H1 (cell line): ENCODE results near the gene ARF6. TPM values are rescaled to one million over a fixed set of nuclear protein-coding genes. Genes with fewer than 3 reads are reported as not detected.

Experiments
- CTCF ChIA-PET: fragments of 300-600 bp; sonication (Branson Sonifier 250); formaldehyde crosslinking; loops from one replicate; lab custom pipeline; 2021; ENCODE audit not compliant: partially characterized antibody; lab: Charles Lee
- POLR2A ChIA-PET: fragments of 300-600 bp; sonication (Branson Sonifier 250); formaldehyde crosslinking; loops from one replicate; lab custom pipeline; 2021; ENCODE audit warnings: inconsistent platforms; ENCODE audit not compliant: partially characterized antibody; lab: Charles Lee
- DNase-seq, 2 experiments: peaks; one replicate each; pipeline versions ENCODE4 v3.0.0 to v3.0.0-alpha.2; 2010 to 2022; ENCODE audit warnings: low spot score in 2 of 2, low read depth in 1 of 2, mixed read lengths in 1 of 2
- FAIRE-seq: peaks from 2 replicates; lab custom pipeline; 2011; peaks lifted over from hg19 to GRCh38; lab: Jason Lieb, UNC
- H2AFZ ChIP-seq: 2 replicates; pipeline ENCODE4 v1.8.1; 2012; ENCODE audit warnings: low read length, inconsistent platforms
- H2AK5ac ChIP-seq: 2 replicates; pipeline ENCODE4 v1.6.1; 2013; ENCODE audit warnings: low read depth, low read length
- H2BK120ac ChIP-seq: replicated peaks from 2 replicates; pipeline ENCODE3; 2013; ENCODE audit warnings: low read depth, low read length, inconsistent platforms
- H2BK12ac ChIP-seq: 2 replicates; pipeline ENCODE4 v1.6.1; 2013; ENCODE audit warnings: low read depth, low read length
- H2BK15ac ChIP-seq: 2 replicates; pipeline ENCODE4 v1.6.1; 2013; ENCODE audit warnings: low read length
- H2BK20ac ChIP-seq: 2 replicates; pipeline ENCODE4 v1.6.1; 2013; ENCODE audit warnings: low read length
- H2BK5ac ChIP-seq: 2 replicates; pipeline ENCODE4 v1.6.1; 2013; ENCODE audit warnings: low read depth, low read length
- H3K14ac ChIP-seq: 2 replicates; pipeline ENCODE4 v1.6.1; 2013; ENCODE audit warnings: inconsistent platforms; ENCODE audit not compliant: insufficient read length
- H3K18ac ChIP-seq: 2 replicates; pipeline ENCODE4 v1.6.1; 2013; ENCODE audit warnings: low read length; ENCODE audit errors: extremely low read depth
- H3K23ac ChIP-seq: 2 replicates; pipeline ENCODE4 v1.6.1; 2013; ENCODE audit warnings: inconsistent platforms; ENCODE audit not compliant: insufficient read length
- H3K23me2 ChIP-seq: 2 replicates; pipeline ENCODE4 v1.6.1; 2013; ENCODE audit warnings: low read depth, low read length
- H3K27ac ChIP-seq: 2 replicates; pipeline ENCODE4 v1.6.1; 2011; ENCODE audit warnings: low read depth, low read length, inconsistent platforms
- H3K27me3 ChIP-seq, 4 experiments: replicated peaks in 1 of 4; 1 replicate in 1 of 4; 2 replicates in 3 of 4; pipeline versions ENCODE4 v1.6.1 to v1.8.1; 2011 to 2013; ENCODE audit warnings: low read length in 3 of 4, mild to moderate bottlenecking in 3 of 4, inconsistent platforms in 2 of 4, mixed read lengths in 2 of 4, moderate library complexity in 1 of 4; ENCODE audit not compliant: control insufficient read depth in 3 of 4, insufficient read depth in 3 of 4; ENCODE audit errors: extremely low read depth in 1 of 4
- H3K36me3 ChIP-seq, 4 experiments: 2 replicates each; pipeline versions ENCODE4 v1.6.1 to v1.8.1; 2011 to 2013; ENCODE audit warnings: mild to moderate bottlenecking in 4 of 4, low read length in 3 of 4, moderate library complexity in 2 of 4, control low read depth in 1 of 4, inconsistent platforms in 1 of 4; ENCODE audit not compliant: insufficient read depth in 4 of 4, control insufficient read depth in 2 of 4
- H3K4ac ChIP-seq: replicated peaks from 2 replicates; pipeline ENCODE3; 2013; ENCODE audit warnings: low read length, low read depth, mixed read lengths, inconsistent platforms; ENCODE audit not compliant: insufficient read length
- H3K4me1 ChIP-seq, 4 experiments: replicated peaks in 1 of 4; 1 replicate in 1 of 4; 2 replicates in 3 of 4; pipeline versions ENCODE4 v1.6.1 to v1.8.1; 2011 to 2013; ENCODE audit warnings: low read length in 3 of 4, inconsistent platforms in 2 of 4, mixed read lengths in 1 of 4; ENCODE audit not compliant: insufficient read depth in 4 of 4, control insufficient read depth in 3 of 4
- H3K4me2 ChIP-seq, 2 experiments: 2 replicates each; pipeline versions ENCODE4 v1.6.1 to v1.8.1; 2011 to 2013; ENCODE audit warnings: low read depth in 2 of 2, low read length in 2 of 2, control low read depth in 1 of 2, inconsistent platforms in 1 of 2, mild to moderate bottlenecking in 1 of 2; ENCODE audit not compliant: insufficient read depth in 1 of 2
- H3K4me3 ChIP-seq, 4 experiments: fragments of 200-600, 300-600 bp in 1 of 4; sonication (generic), shearing (Covaris generic), sonication (Bioruptor Twin) in 1 of 4; 2 replicates each; pipeline versions ENCODE4 v1.5.1 to v1.8.1; 2011 to 2016; ENCODE audit warnings: low read length in 4 of 4, low read depth in 3 of 4, control low read depth in 2 of 4, inconsistent platforms in 2 of 4, mild to moderate bottlenecking in 2 of 4, mixed read lengths in 1 of 4, moderate library complexity in 1 of 4; ENCODE audit not compliant: insufficient read depth in 2 of 4; ENCODE audit errors: extremely low read depth in 1 of 4
- H3K56ac ChIP-seq: replicated peaks from 2 replicates; pipeline ENCODE3; 2013; ENCODE audit warnings: low read depth, mild to moderate bottlenecking, mixed read lengths, low read length, inconsistent platforms; ENCODE audit not compliant: insufficient read length
- H3K79me1 ChIP-seq: 2 replicates; pipeline ENCODE4 v1.6.1; 2013; ENCODE audit warnings: low read depth, low read length, control low read depth
- H3K79me2 ChIP-seq, 2 experiments: 2 replicates each; pipeline versions ENCODE4 v1.6.1 to v1.8.1; 2012 to 2013; ENCODE audit warnings: low read length in 2 of 2, mild to moderate bottlenecking in 2 of 2, inconsistent platforms in 1 of 2; ENCODE audit not compliant: insufficient read depth in 2 of 2, control insufficient read depth in 1 of 2
- H3K9ac ChIP-seq, 4 experiments: replicated peaks in 1 of 4; 1 replicate in 1 of 4; 2 replicates in 3 of 4; pipeline versions ENCODE4 v1.6.1 to v1.8.1; 2011 to 2013; ENCODE audit warnings: low read depth in 3 of 4, low read length in 3 of 4, control low read depth in 2 of 4, mild to moderate bottlenecking in 2 of 4, moderate library complexity in 2 of 4, inconsistent platforms in 1 of 4; ENCODE audit errors: extremely low read depth in 1 of 4
- H3K9me3 ChIP-seq, 2 experiments: 2 replicates each; pipeline versions ENCODE4 v1.6.1 to v1.8.1; 2012 to 2013; ENCODE audit warnings: mild to moderate bottlenecking in 2 of 2, moderate library complexity in 2 of 2, control low read depth in 1 of 2, inconsistent platforms in 1 of 2, low read depth in 1 of 2, low read length in 1 of 2, mixed read lengths in 1 of 2; ENCODE audit not compliant: insufficient read depth in 2 of 2
- H4K20me1 ChIP-seq, 2 experiments: replicated peaks in 1 of 2; 2 replicates each; pipeline versions ENCODE3 to v1.8.1; 2011 to 2013; ENCODE audit warnings: inconsistent platforms in 2 of 2, low read length in 2 of 2, mild to moderate bottlenecking in 1 of 2; ENCODE audit not compliant: insufficient read depth in 2 of 2, control insufficient read depth in 1 of 2
- H4K5ac ChIP-seq: 2 replicates; pipeline ENCODE4 v1.6.1; 2013; ENCODE audit warnings: low read length, low read depth, mixed read lengths, inconsistent platforms; ENCODE audit not compliant: insufficient read length
- H4K8ac ChIP-seq: 2 replicates; pipeline ENCODE4 v1.8.0; 2013; ENCODE audit warnings: mild to moderate bottlenecking, moderate library complexity, low read length, inconsistent platforms; ENCODE audit not compliant: insufficient read depth; ENCODE audit errors: extremely low read depth
- H4K91ac ChIP-seq: replicated peaks from 2 replicates; pipeline ENCODE3; 2013; ENCODE audit warnings: low read length, mixed read lengths, inconsistent platforms; ENCODE audit not compliant: insufficient read length
- BRCA1 ChIP-seq: IDR thresholded peaks from 2 replicates; pipeline ENCODE4 v1.6.1; 2012; ENCODE audit warnings: low read depth, low read length, improper control_type of control experiment
- CBX8 ChIP-seq: fragments of 300-800, 300-1000 bp; sonication (generic); IDR thresholded peaks from 2 replicates; pipeline ENCODE4 v1.7.1; 2016; ENCODE audit warnings: low read depth, low read length, borderline replicate concordance
- E2F6 ChIP-seq: IDR thresholded peaks from 2 replicates; pipeline ENCODE4 v1.6.1; 2012; ENCODE audit warnings: inconsistent platforms
- GABPA ChIP-seq: IDR thresholded peaks from 2 replicates; pipeline ENCODE4 v1.6.1; 2011; ENCODE audit warnings: mild to moderate bottlenecking, low read length, moderate library complexity, borderline replicate concordance; ENCODE audit not compliant: insufficient read depth
- JUND ChIP-seq: IDR thresholded peaks from 2 replicates; pipeline ENCODE4 v1.6.1; 2011; ENCODE audit warnings: mild to moderate bottlenecking, improper control_type of control experiment, low read length
- MAX ChIP-seq: IDR thresholded peaks from 2 replicates; pipeline ENCODE4 v1.6.1; 2012; ENCODE audit warnings: inconsistent platforms
- NRF1 ChIP-seq: IDR thresholded peaks from 2 replicates; pipeline ENCODE4 v1.6.1; 2011; ENCODE audit warnings: mild to moderate bottlenecking, low read depth, low read length, improper control_type of control experiment
- POLR2A ChIP-seq, 2 experiments: IDR thresholded peaks; 1 replicate in 1 of 2; 2 replicates in 1 of 2; pipeline ENCODE4 v1.6.1; 2011; ENCODE audit warnings: low read depth in 2 of 2, low read length in 2 of 2, mild to moderate bottlenecking in 2 of 2; ENCODE audit errors: control extremely low read depth in 1 of 2
- SAP30 ChIP-seq: fragments of 300-600 bp; sonication (generic); IDR thresholded peaks from 2 replicates; pipeline ENCODE4 v1.7.1; 2012; ENCODE audit warnings: low read length, moderate library complexity, mild to moderate bottlenecking, inconsistent platforms; ENCODE audit not compliant: insufficient read depth, insufficient replicate concordance
- SP2 ChIP-seq: IDR thresholded peaks from 2 replicates; pipeline ENCODE4 v1.6.1; 2012; ENCODE audit warnings: mild to moderate bottlenecking, low read length, inconsistent platforms
- TEAD4 ChIP-seq: IDR thresholded peaks from 2 replicates; pipeline ENCODE4 v1.6.1; 2012; ENCODE audit warnings: low read depth, low read length, inconsistent platforms, mixed read lengths
- YY1 ChIP-seq: IDR thresholded peaks from 2 replicates; pipeline ENCODE4 v1.6.1; 2011; ENCODE audit warnings: low read depth, mild to moderate bottlenecking, low read length
- WGBS, 2 experiments: shearing (Covaris generic) in 1 of 2; methylation state at CpG; one replicate each; pipeline versions ENCODE4 v1.1.6 to v1.1.7; 2013 to 2015; ENCODE audit warnings: low lambda C conversion rate in 2 of 2, mixed read lengths in 2 of 2, inconsistent platforms in 1 of 2, low coverage in 1 of 2, missing lambda C conversion rate in 1 of 2; ENCODE audit not compliant: insufficient replicate concordance in 2 of 2, insufficient coverage in 1 of 2, insufficient read length in 1 of 2; ENCODE audit errors: extremely low coverage in 1 of 2, missing lambda C conversion rate in 1 of 2; 5-methylcytosine and 5-hydroxymethylcytosine counted together
- polyA plus RNA-seq, 7 experiments: library from polyadenylated mRNA; depleted of rRNA in 3 of 7; stranded (reverse) in 5 of 7; unstranded in 2 of 7; fragments of >200 nt in 5 of 7; fragments of 200-250 nt in 2 of 7; gene quantifications; 1 replicate in 5 of 7; 2 replicates in 1 of 7; 4 replicates in 1 of 7; pipeline versions ENCODE4 v1.2.1 to v1.2.3, GENCODE V29; 2011 to 2013; ENCODE audit warnings: missing spikeins in 2 of 7, mixed read lengths in 2 of 7
- total RNA-seq: library from RNA; stranded (reverse); fragmentation: NEBNext Ultra II Directional; extraction: Animal tissue kit (Norgen Biotek cat#: 25700); gene quantifications from 2 replicates; pipeline ENCODE4 v1.2.1, GENCODE V29; 2021

The ARF6 gene
- total and polyA plus RNA-seq, 2 of the 8 experiments (the other 6 are each of a cell fraction or from before 2014, with no cell fraction given) = 17.2 to 56.7 TPM

- Histone ChIP-seq H3K79me1 (no peaks in the 10 kb centered on the region), H2BK12ac (no peak overlapping the region), H3K9me3 (no peaks in the 10 kb centered on the region), H4K5ac (no peak overlapping the region), H2AK5ac (no peak overlapping the region), H3K36me3 (no peaks in the 10 kb centered on the region), H3K27ac (no peak overlapping the region), H3K79me2 (no peaks in the 10 kb centered on the region), H3K4me3 (no peak overlapping the region), H3K4me1 (peaks cover 2 to 9% (median 7%) of the 10 kb centered on the region in 4 experiments; a peak in 5 of 7 replicates), H3K14ac (no peak overlapping the region), H3K4me2 (no peak overlapping the region), H3K4ac (no peak overlapping the region), H3K9ac (no peak overlapping the region), H3K23me2 (no peaks in the 10 kb centered on the region), H4K91ac (no peak overlapping the region), H3K18ac (no peak overlapping the region), H2BK15ac (no peak overlapping the region), H2BK20ac (no peak overlapping the region), H2BK5ac (no peak overlapping the region), H4K8ac (no peak overlapping the region), H3K27me3 (no peaks in the 10 kb centered on the region), H2AFZ (no peak overlapping the region), H4K20me1 (no peaks in the 10 kb centered on the region), H3K56ac (no peak overlapping the region), H3K23ac (no peak overlapping the region), H2BK120ac (no peak overlapping the region)
- no peak for FAIRE-seq
- ChIA-PET POLR2A (interaction anchor here (0.8 to 3.8 kb wide), 11 partner anchors 9 to 236 kb away, joined by 3 to 14 read pairs (median 4); partner anchors contain the start of genes ARF6, NEMF and VCPKMT), CTCF (interaction anchor here (0.6 to 5.4 kb wide), 35 partner anchors 8 to 919 kb away, joined by 3 to 41 read pairs (median 4); partner anchors contain the start of gene NEMF)
- no peak for DNase-seq
- WGBS, 2 experiments = 92% methylated on average over 9 of the region's 9 CpGs; no CpG with 5 or more reads in 1 of the 2 experiments
- TF ChIP-seq MAX (no peak), E2F6 (no peak), GABPA (no peak), CBX8 (no peak), POLR2A (IDR thresholded peaks at IDR 0.05; ENCODE audit: control extremely low read depth in 1 of 2, low read depth in 2 of 2, low read length in 2 of 2) (no peak), NRF1 (no peak), SAP30 (no peak), BRCA1 (no peak), SP2 (no peak), YY1 (no peak), TEAD4 (no peak), JUND (no peak)
Observed at GRCh38 chr14:49880267-49881064, 12.4 kb upstream of the ARF6 start.
